IMR-90 (cell line): ENCODE results near the gene ADARB2. TPM values are rescaled to one million over a fixed set of nuclear protein-coding genes. Genes with fewer than 3 reads are reported as not detected.

Experiments used
- ATAC-seq: fragments of 200-7000 bp; cut with Tn5 transposase; 2 replicates; pipeline ENCODE4 v1.9.1; 2020; ENCODE audit warnings: low read depth, mild to moderate bottlenecking, moderate library complexity
- BruUV-seq: library from RNA; stranded (reverse); fragments of 400-500 nt; replicated peaks from 2 replicates; lab custom pipeline; 2021; lab: Mats Ljungman, UMichigan
- CTCF ChIA-PET: fragments of 300-600 bp; formaldehyde crosslinking; extraction: SDS; loops from one replicate; lab custom pipeline; 2021; ENCODE audit warnings: antibody characterized with exemption; lab: Yijun Ruan, JAX
- POLR2A ChIA-PET: fragments of 300-600 bp; sonication (Branson Sonifier 250); formaldehyde crosslinking; loops from one replicate; lab custom pipeline; 2022; ENCODE audit warnings: antibody characterized with exemption; ENCODE audit not compliant: unreplicated experiment; lab: Charles Lee
- DNase-seq: peaks from one replicate; pipeline ENCODE4 v3.0.0; 2013
- H2AFZ ChIP-seq: replicated peaks from 2 replicates; pipeline ENCODE3; 2013; ENCODE audit warnings: low read length, mild to moderate bottlenecking; ENCODE audit not compliant: poor library complexity
- H2AK5ac ChIP-seq: 2 replicates; pipeline ENCODE4 v1.6.1; 2013; ENCODE audit warnings: low read depth, low read length, inconsistent platforms
- H2AK9ac ChIP-seq: replicated peaks from 2 replicates; pipeline ENCODE3; 2013; ENCODE audit warnings: mild to moderate bottlenecking, low read depth, low read length, moderate library complexity; ENCODE audit not compliant: poor library complexity
- H2BK120ac ChIP-seq: 2 replicates; pipeline ENCODE4 v1.6.1; 2013; ENCODE audit warnings: low read depth, low read length, inconsistent platforms
- H2BK15ac ChIP-seq: 3 replicates; pipeline ENCODE4 v1.6.1; 2013; ENCODE audit warnings: low read depth, low read length, inconsistent platforms
- H2BK20ac ChIP-seq: 2 replicates; pipeline ENCODE4 v1.6.1; 2013; ENCODE audit warnings: low read depth, mild to moderate bottlenecking, inconsistent platforms, low read length, moderate library complexity
- H2BK5ac ChIP-seq: 2 replicates; pipeline ENCODE4 v1.6.1; 2013; ENCODE audit warnings: mild to moderate bottlenecking, low read depth, low read length, inconsistent platforms; ENCODE audit not compliant: poor library complexity, severe bottlenecking
- H3K14ac ChIP-seq: replicated peaks from 2 replicates; pipeline ENCODE4 v1.6.1; 2013; ENCODE audit warnings: low read depth, low read length, inconsistent platforms
- H3K18ac ChIP-seq: 2 replicates; pipeline ENCODE4 v1.6.1; 2013; ENCODE audit warnings: low read depth, low read length, control low read depth
- H3K23ac ChIP-seq: 2 replicates; pipeline ENCODE4 v1.6.1; 2013; ENCODE audit warnings: low read depth, low read length, inconsistent platforms
- H3K27ac ChIP-seq: 2 replicates; pipeline ENCODE4 v1.5.1; 2013; ENCODE audit warnings: mild to moderate bottlenecking, control low read depth, low read length; ENCODE audit not compliant: insufficient read depth
- H3K27me3 ChIP-seq: 2 replicates; pipeline ENCODE4 v1.6.1; 2013; ENCODE audit warnings: low read length; ENCODE audit not compliant: control insufficient read depth, insufficient read depth
- H3K36me3 ChIP-seq: 2 replicates; pipeline ENCODE4 v1.6.1; 2013; ENCODE audit warnings: low read length, mixed read lengths; ENCODE audit not compliant: control insufficient read depth, insufficient read depth
- H3K4ac ChIP-seq: 2 replicates; pipeline ENCODE4 v1.6.1; 2013; ENCODE audit warnings: low read depth, low read length, inconsistent platforms
- H3K4me1 ChIP-seq: 2 replicates; pipeline ENCODE4 v1.6.1; 2013; ENCODE audit warnings: low read length, mixed read lengths; ENCODE audit not compliant: control insufficient read depth, insufficient read depth
- H3K4me2 ChIP-seq: 2 replicates; pipeline ENCODE4 v1.6.1; 2013; ENCODE audit warnings: low read depth, mild to moderate bottlenecking, control low read depth, low read length, moderate library complexity
- H3K4me3 ChIP-seq: 2 replicates; pipeline ENCODE4 v1.5.1; 2013; ENCODE audit warnings: low read depth, mild to moderate bottlenecking, control low read depth, low read length, moderate library complexity; ENCODE audit not compliant: insufficient read depth
- H3K56ac ChIP-seq: 2 replicates; pipeline ENCODE4 v1.6.1; 2013; ENCODE audit warnings: low read length, inconsistent platforms; ENCODE audit not compliant: insufficient read depth; ENCODE audit errors: extremely low read depth
- H3K79me1 ChIP-seq, 2 experiments: 2 replicates each; pipeline ENCODE4 v1.6.1; 2013; ENCODE audit warnings: low read length in 2 of 2, inconsistent platforms in 1 of 2, low read depth in 1 of 2
- H3K9ac ChIP-seq: 2 replicates; pipeline ENCODE4 v1.6.1; 2013; ENCODE audit warnings: low read depth, low read length, control low read depth
- H3K9me1 ChIP-seq: 2 replicates; pipeline ENCODE4 v1.6.1; 2013; ENCODE audit warnings: low read length, inconsistent platforms; ENCODE audit not compliant: insufficient read depth
- H3K9me3 ChIP-seq: 2 replicates; pipeline ENCODE4 v1.6.1; 2013; ENCODE audit warnings: low read length; ENCODE audit not compliant: control insufficient read depth, insufficient read depth
- H4K20me1 ChIP-seq: 2 replicates; pipeline ENCODE4 v1.6.1; 2013; ENCODE audit warnings: low read length, inconsistent platforms; ENCODE audit not compliant: insufficient read depth
- H4K5ac ChIP-seq: 2 replicates; pipeline ENCODE4 v1.6.1; 2013; ENCODE audit warnings: mild to moderate bottlenecking, low read depth, low read length, control low read depth
- H4K8ac ChIP-seq, 2 experiments: 2 replicates each; pipeline ENCODE4 v1.6.1; 2013; ENCODE audit warnings: low read depth in 2 of 2, low read length in 2 of 2, control low read depth in 1 of 2, inconsistent platforms in 1 of 2
- H4K91ac ChIP-seq: 2 replicates; pipeline ENCODE4 v1.6.1; 2013; ENCODE audit warnings: low read depth, low read length, inconsistent platforms; ENCODE audit not compliant: insufficient read depth
- BHLHE40 ChIP-seq: fragments of 150-350 bp; IDR thresholded peaks from 2 replicates; pipeline ENCODE4 v1.6.1; 2016; ENCODE audit warnings: mild to moderate bottlenecking, low read depth, low read length
- CEBPB ChIP-seq: IDR thresholded peaks from 2 replicates; pipeline ENCODE4 v1.6.1; 2012; ENCODE audit warnings: low read depth, low read length, improper control_type of control experiment
- CHD1 ChIP-seq: IDR thresholded peaks from 2 replicates; pipeline ENCODE4 v1.6.1; 2012; ENCODE audit warnings: low read depth, low read length, improper control_type of control experiment
- CTCF ChIP-seq: conservative IDR thresholded peaks from 2 replicates; pipeline ENCODE4 v1.5.1; 2012; ENCODE audit warnings: mild to moderate bottlenecking, low read depth, low read length, improper control_type of control experiment
- ELK1 ChIP-seq: fragments of 150-350 bp; IDR thresholded peaks from 2 replicates; pipeline ENCODE4 v1.6.1; 2016; ENCODE audit warnings: low read depth, mild to moderate bottlenecking, low read length, moderate library complexity, borderline replicate concordance
- FOS ChIP-seq: fragments of 150-350 bp; IDR thresholded peaks from 2 replicates; pipeline ENCODE4 v1.6.1; 2016; ENCODE audit warnings: low read depth, low read length
- MAZ ChIP-seq: IDR thresholded peaks from 2 replicates; pipeline ENCODE4 v1.6.1; 2012; ENCODE audit warnings: low read depth, mild to moderate bottlenecking, low read length, improper control_type of control experiment, moderate library complexity, borderline replicate concordance
- NFE2L2 ChIP-seq: fragments of 150-350 bp; IDR thresholded peaks from 2 replicates; pipeline ENCODE4 v1.6.1; 2016; ENCODE audit warnings: low read depth, mild to moderate bottlenecking, low read length
- POLR2A ChIP-seq: IDR thresholded peaks from 2 replicates; pipeline ENCODE4 v1.6.1; 2012; ENCODE audit warnings: mild to moderate bottlenecking, low read depth, low read length
- RCOR1 ChIP-seq: IDR thresholded peaks from 2 replicates; pipeline ENCODE4 v1.6.1; 2012; ENCODE audit warnings: mild to moderate bottlenecking, low read length, improper control_type of control experiment; ENCODE audit not compliant: insufficient replicate concordance
- RFX5 ChIP-seq: IDR thresholded peaks from 2 replicates; pipeline ENCODE4 v1.8.0; 2012; ENCODE audit warnings: low read depth, mild to moderate bottlenecking, low read length, moderate library complexity
- SMC3 ChIP-seq: fragments of 150-350 bp; IDR thresholded peaks from 2 replicates; pipeline ENCODE4 v1.6.1; 2016; ENCODE audit warnings: low read depth, mild to moderate bottlenecking, antibody characterized with exemption, low read length, moderate library complexity
- USF2 ChIP-seq: fragments of 150-350 bp; IDR thresholded peaks from 2 replicates; pipeline ENCODE4 v1.6.1; 2017; ENCODE audit warnings: mild to moderate bottlenecking, antibody characterized with exemption, low read length, low read depth
- WGBS, 2 experiments: methylation state at CpG; one replicate each; pipeline versions ENCODE4 v1.1.5 to v1.1.7; 2013; ENCODE audit warnings: missing lambda C conversion rate in 2 of 2; ENCODE audit not compliant: insufficient read length in 1 of 2; ENCODE audit errors: extremely low coverage in 2 of 2; 5-methylcytosine and 5-hydroxymethylcytosine counted together
- dilution Hi-C: fragments of 300-500 bp; cut with HindIII; formaldehyde crosslinking; loops from one replicate; pipeline ENCODE4 v1.14.3; 2018; ENCODE audit warnings: low sequenced_read_pairs; ENCODE audit not compliant: unreplicated experiment
- in situ Hi-C: fragments of 300-500 bp; cut with MboI; formaldehyde crosslinking; loops from 3 replicates; pipeline ENCODE4 v1.14.3; 2019; ENCODE audit warnings: low sequenced_read_pairs, inconsistent platforms, mixed read lengths
- intact Hi-C: fragments of 100-400 bp; cut with micrococcal nuclease; formaldehyde crosslinking; loops from 2 replicates; pipeline ENCODE4 v1.10.0; 2022
- polyA plus RNA-seq, 3 experiments: library from polyadenylated mRNA; depleted of rRNA; stranded (reverse); fragments of >200 nt; gene quantifications; 2 replicates each; pipeline ENCODE4 v1.2.3, GENCODE V29; 2012; ENCODE audit warnings: low replicate concordance in 1 of 3
- total RNA-seq: library from RNA; depleted of rRNA; stranded (reverse); fragments of >200 nt; gene quantifications from 2 replicates; pipeline ENCODE4 v1.2.3, GENCODE V29; 2012

Gene ADARB2
- total and polyA plus RNA-seq, 2 of the 4 experiments (the other 2 are of a cell fraction), result not detected

- peaks cover 52% of the 10 kb centered on the region for H3K9me3 ChIP-seq
- H2BK120ac ChIP-seq, result no peak overlapping the region
- no peak overlapping the region for H3K23ac ChIP-seq
- no peak overlapping the region for H3K56ac ChIP-seq
- no peak overlapping the region for H3K4ac ChIP-seq
- no peak overlapping the region for H2BK15ac ChIP-seq
- no peak overlapping the region for H4K8ac ChIP-seq
- intact Hi-C loops (no loop called here), in situ Hi-C loops (no loop called here), dilution Hi-C loops (no loop called here)
- no peaks in the 10 kb centered on the region for H4K20me1 ChIP-seq
- no peaks in the 10 kb centered on the region for H3K36me3 ChIP-seq
- TF ChIP-seq NFE2L2 (no peak), CHD1 (no peak), USF2 (no peak), CEBPB (no peak), RFX5 (no peak), SMC3 (no peak), FOS (no peak), BHLHE40 (no peak), ELK1 (no peak), CTCF (no peak), RCOR1 (no peak), MAZ (no peak), POLR2A (no peak)
- H2AFZ ChIP-seq, result no peak overlapping the region
- WGBS, 2 experiments, result no CpG with 5 or more reads among the region's 8 CpGs
- H2AK9ac ChIP-seq, result no peak overlapping the region
- no peak overlapping the region for H4K5ac ChIP-seq
- H2BK5ac ChIP-seq, result no peak overlapping the region
- no TSS peak for BruUV-seq
- H3K27me3 ChIP-seq, result no peaks in the 10 kb centered on the region
- H3K4me2 ChIP-seq, result no peak overlapping the region
- H2AK5ac ChIP-seq, result no peak overlapping the region
- H3K4me3 ChIP-seq, result no peak overlapping the region
- H3K14ac ChIP-seq, result no peak overlapping the region
- ChIA-PET POLR2A (no interaction called here), CTCF (no interaction called here)
- no peaks in the 10 kb centered on the region for H3K4me1 ChIP-seq
- no peak for ATAC-seq
- no peaks in the 10 kb centered on the region for H3K9me1 ChIP-seq
- H3K18ac ChIP-seq, result no peak overlapping the region
- DNase-seq, result no peak
- H2BK20ac ChIP-seq, result no peak overlapping the region
- H3K79me1 ChIP-seq, result no peaks in the 10 kb centered on the region
- H3K9ac ChIP-seq, result no peak overlapping the region
- H3K27ac ChIP-seq, result no peak overlapping the region
- no peak overlapping the region for H4K91ac ChIP-seq
These were observed 159.4 kb downstream of the ADARB2 start for GRCh38 chr10:1577945-1578344.
